ENCODE measurements around the gene NFX1.

GRCh38 chr9:33348998-33349397, 58.7 kb downstream of the NFX1 start:
- no peak for TF ChIP-seq CTCF (IDR thresholded peaks at IDR 0.05)
- TF ChIP-seq POLR2AphosphoS5 (IDR thresholded peaks at IDR 0.05), result no peak

Measured in upper lobe of left lung (tissue), 4 donors.